Frontal cortex (tissue), 4 donors: ENCODE measurements around the gene CACNG3. TPM values are rescaled to one million over a fixed set of nuclear protein-coding genes. Genes with fewer than 3 reads are reported as not detected.
A peak's percentile ranks its signal among the peaks of the same experiment; 100 is the strongest.

Experiments used
- DNase-seq, 2 donors: peaks; one replicate each; pipeline ENCODE4 v3.0.0; 2012; ENCODE audit warnings: low spot score in 2 of 2
- FAIRE-seq: peaks from 2 replicates; lab custom pipeline; 2012; peaks lifted over from hg19 to GRCh38; lab: Jason Lieb, UNC
- small RNA-seq: library from RNA; depleted of rRNA; stranded (forward); fragments of <200 nt; gene quantifications from one replicate; pipeline ENCODE3, GENCODE V24; 2014
- total RNA-seq: library from RNA; depleted of rRNA; stranded (reverse); fragments of >200 nt; gene quantifications from one replicate; pipeline ENCODE4 v1.2.3, GENCODE V29; 2014
- donor health status: control.
- donor health status: control.
- donor health status: control.

Gene CACNG3
- total RNA-seq, 1 donor from 2014 or later: 3.3 TPM

DNA sequence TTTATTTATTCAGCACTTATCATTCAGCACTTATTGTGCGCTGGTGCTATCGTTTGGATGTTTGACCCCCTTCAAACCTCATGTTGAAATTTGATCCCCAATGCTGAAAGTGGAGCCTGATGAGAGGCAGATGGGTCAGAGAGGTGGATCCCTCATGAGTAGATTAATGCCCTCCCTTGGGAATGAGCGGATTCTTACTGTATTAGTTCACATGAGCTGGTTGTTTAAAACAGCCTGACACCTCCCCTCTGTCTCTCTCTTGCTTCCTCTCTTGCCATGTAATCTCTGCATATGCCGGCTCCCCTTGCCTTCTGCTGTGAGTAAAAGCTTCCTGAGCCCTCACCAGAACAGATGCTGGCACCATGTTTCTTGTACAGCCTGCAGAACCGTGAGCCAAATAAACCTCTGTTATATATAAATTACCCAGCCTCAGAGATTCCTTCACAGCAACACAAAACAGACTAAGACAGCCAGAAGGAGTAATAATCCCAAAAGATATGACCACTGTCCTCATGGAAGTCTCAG lies 111.1 kb downstream of the CACNG3 start:
- DNase-seq: no peak
- no peak for FAIRE-seq

DNA sequence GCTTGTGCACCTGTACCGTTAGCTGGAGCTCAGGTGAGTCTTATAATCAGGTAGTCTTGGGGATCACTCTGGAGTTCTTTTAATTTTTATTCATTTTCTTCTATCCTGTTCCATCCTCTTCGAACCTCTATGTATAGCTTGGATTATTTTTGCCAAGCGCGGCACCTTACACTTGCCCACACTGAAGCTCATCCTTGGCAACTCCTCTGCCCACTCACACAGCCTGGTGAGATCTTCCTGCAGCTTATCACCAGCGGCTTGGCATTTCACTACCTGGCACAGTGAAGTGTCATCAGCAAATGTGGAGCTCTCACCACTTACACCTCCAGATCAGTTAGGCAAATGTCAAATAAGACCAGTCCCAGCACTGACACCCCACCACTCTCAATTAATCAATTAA lies 116.7 kb downstream of the CACNG3 start:
- FAIRE-seq (no peak), DNase-seq (peak in 1 of 2 donors; percentile 24)

DNA sequence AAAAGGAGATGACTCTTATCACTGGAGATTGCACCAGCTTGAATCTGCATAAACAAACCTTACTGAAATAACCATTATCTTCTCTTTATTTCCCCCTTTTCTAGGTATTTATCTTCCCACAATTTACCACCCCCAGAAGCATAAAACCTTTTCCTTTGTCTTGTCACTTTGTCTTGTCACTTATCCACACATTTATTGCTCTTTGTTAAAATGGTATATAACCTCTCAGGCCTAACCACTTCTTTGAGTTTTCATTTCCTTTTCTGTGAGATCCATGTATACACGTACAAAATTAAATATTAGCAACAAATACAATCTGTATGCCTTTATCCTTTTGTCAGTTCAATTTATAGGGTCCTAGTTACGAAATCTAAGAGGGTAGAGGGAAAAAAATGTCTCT lies 122.9 kb downstream of the CACNG3 start:
- no peak for DNase-seq
- no peak for FAIRE-seq

DNA sequence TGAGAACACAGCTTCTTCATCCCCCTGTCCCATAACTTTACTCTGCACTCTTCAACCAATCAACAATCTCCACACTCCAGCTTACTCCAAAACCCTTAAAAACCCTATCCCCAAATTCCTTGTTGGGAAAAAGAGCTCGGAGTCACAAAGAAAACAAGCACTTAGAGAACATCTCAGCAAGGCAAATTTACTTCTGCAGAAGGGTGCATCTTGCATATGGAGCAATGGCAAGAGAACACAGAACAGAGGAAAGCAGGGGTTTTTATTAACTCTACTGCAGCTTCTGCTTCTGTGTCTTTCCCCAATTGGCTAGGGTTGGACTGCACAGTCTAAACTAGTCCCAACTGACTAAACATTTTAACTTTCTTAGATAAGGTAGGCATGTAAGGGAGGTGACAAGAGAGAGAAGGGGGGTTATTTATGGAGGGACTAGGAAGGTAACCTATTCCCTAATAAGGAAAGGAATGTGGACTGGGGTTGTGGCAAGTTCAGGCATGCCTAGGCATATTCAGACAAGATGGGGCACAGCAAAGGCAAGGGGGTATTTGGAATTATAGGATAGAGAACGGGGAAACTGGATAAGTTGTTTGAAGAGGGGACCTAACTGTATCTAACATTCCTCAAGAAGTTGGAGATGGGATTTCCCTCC lies 125.5 kb downstream of the CACNG3 start:
- no peak for FAIRE-seq
- DNase-seq: no peak

DNA sequence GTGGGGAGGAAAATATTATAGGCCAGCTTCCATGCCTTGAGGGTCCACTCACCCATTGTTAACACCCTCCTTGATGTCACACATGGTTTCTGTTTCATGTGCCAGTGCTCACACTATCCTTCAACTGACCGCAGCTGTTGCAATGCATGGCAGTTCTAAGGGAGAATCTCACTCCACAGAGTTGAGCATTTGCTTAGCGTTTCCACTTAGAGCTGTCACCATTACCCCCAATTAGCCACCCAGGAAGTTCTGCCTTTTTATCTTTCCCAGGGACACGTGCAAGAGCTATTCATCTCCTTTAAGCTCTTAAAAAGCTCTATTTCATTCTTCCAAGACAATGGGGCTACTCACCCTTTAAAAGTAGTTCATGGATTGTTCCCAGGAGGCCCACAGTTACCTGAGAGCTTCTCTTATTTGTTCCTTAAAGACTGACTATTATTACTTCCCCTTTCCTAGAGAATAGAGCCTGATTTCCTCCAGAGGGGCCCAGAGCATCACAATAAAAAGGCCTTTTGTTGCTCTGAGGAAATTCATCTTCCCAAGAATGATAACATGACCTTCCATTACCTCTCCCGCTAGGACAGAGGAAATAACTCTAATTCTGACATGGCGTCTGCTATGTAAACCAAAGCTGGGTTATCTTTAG lies 126.8 kb downstream of the CACNG3 start:
- no peak for DNase-seq
- FAIRE-seq: no peak

DNA sequence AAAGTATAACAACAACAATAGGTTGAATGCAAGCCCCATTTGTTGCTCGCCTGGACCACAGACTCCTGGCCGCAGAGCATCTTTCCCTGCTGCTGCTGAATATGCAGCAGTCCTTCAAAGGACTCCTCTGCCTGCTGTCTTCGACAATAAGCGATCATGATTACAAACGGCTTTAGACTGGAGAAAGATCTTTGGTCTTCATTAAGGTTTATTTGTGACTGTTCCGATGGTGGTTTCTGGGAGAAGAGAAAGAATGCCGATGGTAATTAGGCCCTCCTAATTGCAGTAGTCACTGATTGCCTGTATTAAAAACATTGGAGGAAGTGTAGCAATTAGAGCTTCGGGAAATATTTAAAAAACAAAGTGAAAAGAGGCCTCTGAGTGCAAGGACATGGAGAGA lies 138.2 kb downstream of the CACNG3 start:
- no peak for DNase-seq
- no peak for FAIRE-seq

DNA sequence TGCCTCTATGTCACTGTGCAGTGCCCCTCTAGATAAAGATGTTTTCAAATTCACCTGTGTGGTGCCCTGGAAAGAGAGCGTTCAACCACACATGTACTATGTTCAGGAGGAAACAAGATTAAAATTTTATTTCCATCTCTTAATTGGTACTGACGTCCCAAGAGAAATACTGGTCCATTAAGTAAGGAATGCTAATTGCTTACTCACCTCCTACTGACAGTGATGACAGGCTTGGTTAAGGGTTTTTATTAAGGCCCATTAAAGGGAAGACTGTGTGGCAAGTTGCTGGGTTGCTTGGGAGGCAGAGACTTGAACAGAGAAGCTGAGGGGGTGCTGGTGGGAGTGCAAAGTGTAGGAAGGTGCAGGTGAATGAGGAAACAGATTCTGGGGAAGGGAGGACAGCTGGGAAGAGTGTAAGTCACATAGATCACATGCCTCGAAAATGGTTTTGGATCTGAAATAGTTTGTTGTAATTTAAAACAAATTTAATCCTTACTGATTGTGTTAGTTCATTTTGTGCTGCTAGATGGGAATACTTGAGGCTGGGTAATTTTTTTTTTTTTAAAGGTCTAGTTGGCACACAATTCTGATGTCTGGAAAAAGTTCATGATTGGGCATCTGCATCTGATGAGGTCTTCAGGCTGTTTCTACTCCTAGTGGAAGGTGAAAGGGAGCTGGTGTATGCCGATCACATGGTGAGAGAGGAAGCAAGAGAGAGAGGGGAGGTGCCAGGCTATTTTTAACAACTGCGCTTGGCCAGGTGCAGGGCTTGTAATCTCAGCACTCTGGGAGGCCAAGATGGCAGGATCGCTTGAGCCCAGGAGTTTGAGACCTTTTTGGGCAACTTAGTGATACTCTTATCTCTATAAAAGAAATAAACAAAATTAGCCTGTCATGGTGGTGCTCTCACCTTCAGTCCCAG lies 140.5 kb downstream of the CACNG3 start:
- FAIRE-seq: no peak
- no peak for DNase-seq

DNA sequence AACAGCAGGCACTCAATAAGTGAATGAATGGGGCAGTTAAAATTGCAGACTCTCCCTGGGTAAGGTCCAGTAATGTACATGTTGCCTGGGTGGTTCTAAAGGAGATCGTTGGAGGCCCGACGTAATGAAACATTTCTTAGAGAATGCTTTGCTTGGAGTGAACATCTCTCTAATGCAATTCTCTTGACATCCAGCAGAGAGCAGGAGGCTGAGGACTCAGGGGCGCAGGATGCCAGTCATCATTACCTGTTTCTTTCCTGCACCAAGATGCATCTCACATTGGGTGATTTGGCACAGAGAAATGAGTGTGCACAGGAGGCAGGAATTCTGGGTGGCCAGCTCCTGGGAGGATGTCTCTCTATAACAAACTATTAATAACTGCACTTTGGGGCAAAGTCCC lies 152.9 kb downstream of the CACNG3 start:
- DNase-seq (no peak), FAIRE-seq (no peak)

Small RNA genes lying within 50 kb of the gene (small RNA-seq; reads per million reads assigned to genes)
- not detected for gene RF00408
- not detected for gene RNU7-24P
